ENCODE measurements around the gene NUDT4B.
"Not testable (repeated sequence)": the region's sequence is repeated elsewhere in the genome, so short reads cannot be mapped to it uniquely, and the experiment has no call there.

GRCh38 chr1:148759749-148760148 is 11.2 kb downstream of the NUDT4B start:
- TF ChIP-seq POLR2AphosphoS5, EP300, POLR2A (IDR thresholded peaks at IDR 0.05): not testable (repeated sequence)
- TF ChIP-seq, protein P1, sequence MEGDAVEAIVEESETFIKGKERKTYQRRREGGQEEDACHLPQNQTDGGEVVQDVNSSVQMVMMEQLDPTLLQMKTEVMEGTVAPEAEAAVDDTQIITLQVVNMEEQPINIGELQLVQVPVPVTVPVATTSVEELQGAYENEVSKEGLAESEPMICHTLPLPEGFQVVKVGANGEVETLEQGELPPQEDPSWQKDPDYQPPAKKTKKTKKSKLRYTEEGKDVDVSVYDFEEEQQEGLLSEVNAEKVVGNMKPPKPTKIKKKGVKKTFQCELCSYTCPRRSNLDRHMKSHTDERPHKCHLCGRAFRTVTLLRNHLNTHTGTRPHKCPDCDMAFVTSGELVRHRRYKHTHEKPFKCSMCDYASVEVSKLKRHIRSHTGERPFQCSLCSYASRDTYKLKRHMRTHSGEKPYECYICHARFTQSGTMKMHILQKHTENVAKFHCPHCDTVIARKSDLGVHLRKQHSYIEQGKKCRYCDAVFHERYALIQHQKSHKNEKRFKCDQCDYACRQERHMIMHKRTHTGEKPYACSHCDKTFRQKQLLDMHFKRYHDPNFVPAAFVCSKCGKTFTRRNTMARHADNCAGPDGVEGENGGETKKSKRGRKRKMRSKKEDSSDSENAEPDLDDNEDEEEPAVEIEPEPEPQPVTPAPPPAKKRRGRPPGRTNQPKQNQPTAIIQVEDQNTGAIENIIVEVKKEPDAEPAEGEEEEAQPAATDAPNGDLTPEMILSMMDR (IDR thresholded peaks at IDR 0.05), result not testable (repeated sequence)
